ENCODE measurements around the gene CLCN7.

DNA sequence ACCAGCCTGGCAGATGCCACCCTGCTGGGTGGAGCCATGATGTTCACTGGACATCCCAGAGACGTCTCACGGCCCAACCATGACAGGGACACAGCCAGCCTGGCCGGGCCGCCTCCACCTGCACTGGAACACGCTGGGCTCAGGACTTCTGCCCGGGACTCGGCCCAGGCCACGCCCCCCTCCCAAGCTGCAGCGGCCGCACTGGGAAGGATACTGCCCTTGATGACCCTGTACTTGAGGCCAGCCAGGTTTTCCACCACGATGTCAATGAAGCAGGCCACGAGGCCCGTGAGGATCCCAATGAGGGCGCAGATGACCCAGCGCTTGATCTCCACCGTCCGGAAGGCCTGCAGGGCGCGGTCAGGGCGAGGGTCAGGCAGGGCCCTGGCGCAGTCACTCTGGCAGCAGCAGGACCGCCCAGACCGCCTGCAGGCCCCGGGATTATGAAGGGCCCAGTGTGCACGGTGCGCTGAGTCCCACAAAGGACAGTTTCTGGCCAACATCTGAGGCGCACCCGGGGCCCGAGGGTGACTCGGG, 14.2 kb downstream of the CLCN7 start:
- TF ChIP-seq, protein P1, sequence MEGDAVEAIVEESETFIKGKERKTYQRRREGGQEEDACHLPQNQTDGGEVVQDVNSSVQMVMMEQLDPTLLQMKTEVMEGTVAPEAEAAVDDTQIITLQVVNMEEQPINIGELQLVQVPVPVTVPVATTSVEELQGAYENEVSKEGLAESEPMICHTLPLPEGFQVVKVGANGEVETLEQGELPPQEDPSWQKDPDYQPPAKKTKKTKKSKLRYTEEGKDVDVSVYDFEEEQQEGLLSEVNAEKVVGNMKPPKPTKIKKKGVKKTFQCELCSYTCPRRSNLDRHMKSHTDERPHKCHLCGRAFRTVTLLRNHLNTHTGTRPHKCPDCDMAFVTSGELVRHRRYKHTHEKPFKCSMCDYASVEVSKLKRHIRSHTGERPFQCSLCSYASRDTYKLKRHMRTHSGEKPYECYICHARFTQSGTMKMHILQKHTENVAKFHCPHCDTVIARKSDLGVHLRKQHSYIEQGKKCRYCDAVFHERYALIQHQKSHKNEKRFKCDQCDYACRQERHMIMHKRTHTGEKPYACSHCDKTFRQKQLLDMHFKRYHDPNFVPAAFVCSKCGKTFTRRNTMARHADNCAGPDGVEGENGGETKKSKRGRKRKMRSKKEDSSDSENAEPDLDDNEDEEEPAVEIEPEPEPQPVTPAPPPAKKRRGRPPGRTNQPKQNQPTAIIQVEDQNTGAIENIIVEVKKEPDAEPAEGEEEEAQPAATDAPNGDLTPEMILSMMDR (IDR thresholded peaks at IDR 0.05), result no peak
- no peak for TF ChIP-seq ZFX (IDR thresholded peaks at IDR 0.05; ENCODE audit: borderline replicate concordance)
